ENCODE data around the gene SLC35C1. TPM values are rescaled to one million over a fixed set of nuclear protein-coding genes. Genes with fewer than 3 reads are reported as not detected.

The SLC35C1 gene
- total RNA-seq, 1 donor, result 6.2 TPM

GRCh38 chr11:45772449-45772774, 32.5 kb upstream of the SLC35C1 start:
- DNase-seq (ENCODE audit: low read depth), result no peak
- TF ChIP-seq CTCF (IDR thresholded peaks at IDR 0.05; ENCODE audit: insufficient read depth, low read length), result no peak
- no peak overlapping the region for H3K4me3 ChIP-seq (ENCODE audit: low read depth, low read length)

GRCh38 chr11:45772986-45773785, 31.8 kb upstream of the SLC35C1 start:
- no peak for TF ChIP-seq CTCF (IDR thresholded peaks at IDR 0.05; ENCODE audit: insufficient read depth, low read length)
- DNase-seq (ENCODE audit: low read depth), result peak; percentile 31

GRCh38 chr11:45773786-45774655, 30.9 kb upstream of the SLC35C1 start:
- no peak for TF ChIP-seq CTCF (IDR thresholded peaks at IDR 0.05; ENCODE audit: insufficient read depth, low read length)
- H3K4me3 ChIP-seq (ENCODE audit: low read depth, low read length), result no peak overlapping the region
- DNase-seq (ENCODE audit: low read depth), result no peak

More at GRCh38 chr11:45772986-45773785, 31.8 kb upstream of the SLC35C1 start:
- H3K4me3 ChIP-seq (ENCODE audit: low read depth, low read length), result no peak overlapping the region

GRCh38 chr11:45774786-45775185, 30.2 kb upstream of the SLC35C1 start:
- no peak for DNase-seq (ENCODE audit: low read depth)
- no peak overlapping the region for H3K4me3 ChIP-seq (ENCODE audit: low read depth, low read length)
- TF ChIP-seq CTCF (IDR thresholded peaks at IDR 0.05; ENCODE audit: insufficient read depth, low read length), result no peak

GRCh38 chr11:45777127-45777969, 27.6 kb upstream of the SLC35C1 start:
- no peak overlapping the region for H3K4me3 ChIP-seq (ENCODE audit: low read depth, low read length)
- DNase-seq (ENCODE audit: low read depth), result peak; percentile 70
- no peak for TF ChIP-seq CTCF (IDR thresholded peaks at IDR 0.05; ENCODE audit: insufficient read depth, low read length)

- DNase-seq (ENCODE audit: low read depth), result no peak
- TF ChIP-seq CTCF (IDR thresholded peaks at IDR 0.05; ENCODE audit: insufficient read depth, low read length), result no peak
- H3K4me3 ChIP-seq (ENCODE audit: low read depth, low read length), result no peak overlapping the region
These were observed 26.6 kb upstream of the SLC35C1 start for GRCh38 chr11:45778341-45778740.
